Liver (tissue), 9 donors: Measurements from ENCODE around the gene SAMD14. TPM values are rescaled to one million over a fixed set of nuclear protein-coding genes. Genes with fewer than 3 reads are reported as not detected.

Experiments
- DNase-seq: peaks from one replicate; pipeline ENCODE4 v3.0.0-alpha.2; 2017; ENCODE audit warnings: low spot score
- H3K27ac ChIP-seq, 2 donors: one replicate each; pipeline ENCODE4 v1.7.0; 2013; ENCODE audit warnings: inconsistent platforms in 2 of 2, low read length in 2 of 2, control low read depth in 1 of 2, low read depth in 1 of 2, mild to moderate bottlenecking in 1 of 2
- H3K27me3 ChIP-seq, 4 donors: one replicate each; pipeline versions ENCODE4 v1.6.1 to v1.7.0; 2013; ENCODE audit warnings: low read length in 3 of 4, inconsistent platforms in 1 of 4, mild to moderate bottlenecking in 1 of 4, moderate library complexity in 1 of 4; ENCODE audit not compliant: control insufficient read depth in 4 of 4, insufficient read depth in 4 of 4
- H3K36me3 ChIP-seq, 4 donors: one replicate each; pipeline versions ENCODE4 v1.6.1 to v1.7.0; 2013; ENCODE audit warnings: low read length in 3 of 4, mild to moderate bottlenecking in 3 of 4, low read depth in 1 of 4, moderate library complexity in 1 of 4; ENCODE audit not compliant: control insufficient read depth in 4 of 4, insufficient read depth in 3 of 4
- H3K4me1 ChIP-seq, 4 donors: one replicate each; pipeline versions ENCODE4 v1.6.1 to v1.7.0; 2013; ENCODE audit warnings: low read length in 3 of 4, mild to moderate bottlenecking in 3 of 4, moderate library complexity in 1 of 4; ENCODE audit not compliant: control insufficient read depth in 4 of 4, insufficient read depth in 4 of 4
- H3K4me3 ChIP-seq, 3 donors: one replicate each; pipeline versions ENCODE4 v1.6.1 to v1.7.0; 2013; ENCODE audit warnings: low read length in 3 of 3, control low read depth in 1 of 3, low read depth in 1 of 3, mild to moderate bottlenecking in 1 of 3
- H3K9ac ChIP-seq, 2 donors: one replicate each; pipeline ENCODE4 v1.7.0; 2013; ENCODE audit warnings: low read length in 2 of 2, mild to moderate bottlenecking in 2 of 2, moderate library complexity in 2 of 2, control low read depth in 1 of 2, low read depth in 1 of 2
- H3K9me3 ChIP-seq, 4 donors: one replicate each; pipeline versions ENCODE4 v1.6.1 to v1.7.0; 2013; ENCODE audit warnings: low read length in 3 of 4; ENCODE audit not compliant: control insufficient read depth in 4 of 4
- EGR1 ChIP-seq, 2 donors: IDR thresholded peaks; 2 replicates each; pipeline ENCODE4 v1.6.1; 2016 to 2018; ENCODE audit warnings: antibody characterized with exemption in 2 of 2, low read depth in 2 of 2
- FOXA1 ChIP-seq: IDR thresholded peaks from 2 replicates; pipeline ENCODE4 v1.6.1; 2016; ENCODE audit warnings: antibody characterized with exemption
- FOXA2 ChIP-seq: IDR thresholded peaks from 2 replicates; pipeline ENCODE4 v1.6.1; 2016; ENCODE audit warnings: antibody characterized with exemption
- GABPA ChIP-seq, 2 donors: IDR thresholded peaks in 1 of 2; conservative IDR thresholded peaks in 1 of 2; 2 replicates each; pipeline ENCODE4 v1.6.1; 2016; ENCODE audit warnings: antibody characterized with exemption in 2 of 2, mild to moderate bottlenecking in 1 of 2, moderate library complexity in 1 of 2
- HNF4A ChIP-seq, 2 donors: conservative IDR thresholded peaks; 2 replicates each; pipeline ENCODE4 v1.6.1; 2016; ENCODE audit warnings: antibody characterized with exemption in 2 of 2, mild to moderate bottlenecking in 2 of 2
- HNF4G ChIP-seq: IDR thresholded peaks from 2 replicates; pipeline ENCODE4 v1.6.1; 2016; ENCODE audit warnings: antibody characterized with exemption
- JUND ChIP-seq, 2 donors: IDR thresholded peaks; 2 replicates each; pipeline ENCODE4 v1.6.1; 2016; ENCODE audit warnings: antibody characterized with exemption in 2 of 2
- NR2F2 ChIP-seq: IDR thresholded peaks from 2 replicates; pipeline ENCODE4 v1.6.1; 2016; ENCODE audit warnings: antibody characterized with exemption
- RXRA ChIP-seq, 2 donors: IDR thresholded peaks; 2 replicates each; pipeline ENCODE4 v1.6.1; 2017 to 2018; ENCODE audit warnings: antibody characterized with exemption in 2 of 2, mild to moderate bottlenecking in 1 of 2
- SP1 ChIP-seq: IDR thresholded peaks from 2 replicates; pipeline ENCODE4 v1.6.1; 2018; ENCODE audit warnings: antibody characterized with exemption, mild to moderate bottlenecking
- TAF1 ChIP-seq: conservative IDR thresholded peaks from 2 replicates; pipeline ENCODE4 v1.6.1; 2016; ENCODE audit warnings: antibody characterized with exemption, mild to moderate bottlenecking
- YY1 ChIP-seq: IDR thresholded peaks from 2 replicates; pipeline ENCODE4 v1.6.1; 2016; ENCODE audit warnings: antibody characterized with exemption, mild to moderate bottlenecking
- WGBS: extraction: QIAGEN DNeasy Blood & Tissue Kit; methylation state at CpG from one replicate; pipeline ENCODE4 v1.1.7; 2013; 5-methylcytosine and 5-hydroxymethylcytosine counted together
- polyA plus RNA-seq, 2 donors: library from polyadenylated mRNA; stranded (reverse) in 1 of 2; unstranded in 1 of 2; fragments of 200-250 nt in 1 of 2; fragments of >200 nt in 1 of 2; fragmentation: Nextera tagmentation in 1 of 2; extraction: Ambion mirVana in 1 of 2; gene quantifications; one replicate each; pipeline versions ENCODE4 v1.2.1 to v1.2.3, GENCODE V29; 2013 to 2015
- total RNA-seq, 2 donors: library from RNA; depleted of rRNA; stranded (reverse); fragments of >200 nt; gene quantifications; one replicate each; pipeline ENCODE4 v1.2.3, GENCODE V29; 2014
- TF ChIP-seq, protein P1 (sequence below): fragments of 150-350 bp; IDR thresholded peaks from 2 replicates; pipeline ENCODE4 v1.5.1; 2017; ENCODE audit warnings: improper control_type of control experiment, low read depth, low read length; ENCODE audit not compliant: missing input control
- TF ChIP-seq, protein P2 (sequence below): IDR thresholded peaks from 2 replicates; pipeline ENCODE4 v1.6.1; 2016; ENCODE audit warnings: antibody characterized with exemption
- donor health status: healthy.
- donor health status: healthy.
- donor health status: healthy.
- donor health status: healthy.
- donor health status: healthy.

The SAMD14 gene
- total and polyA plus RNA-seq, 4 donors, result 0.50 to 0.84 (median 0.67) TPM; not detected in 1

DNA sequence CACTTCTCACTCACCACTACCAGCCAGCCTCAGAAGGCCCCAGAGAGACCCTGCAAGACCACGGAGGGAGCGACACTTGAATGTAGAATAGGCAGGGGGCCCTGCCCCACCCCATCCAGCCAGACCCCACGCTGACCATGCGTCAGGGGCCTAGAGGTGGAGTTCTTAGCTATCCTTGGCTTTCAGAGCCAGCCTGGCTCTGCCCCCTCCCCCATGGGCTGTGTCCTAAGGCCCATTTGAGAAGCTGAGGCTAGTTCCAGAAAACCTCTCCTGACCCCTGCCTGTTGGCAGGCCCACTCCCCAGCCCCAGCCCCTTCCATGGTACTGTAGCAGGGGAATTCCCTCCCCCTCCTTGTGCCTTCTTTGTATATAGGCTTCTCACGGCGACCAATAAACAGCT is 39.9 kb downstream of the SAMD14 start:
- WGBS, result 85% methylated on average over 6 of the region's 6 CpGs
- H3K4me3 ChIP-seq, result no peak overlapping the region
- H3K9ac ChIP-seq, result no peak overlapping the region
- no peaks in the 10 kb centered on the region for H3K27me3 ChIP-seq
- no peaks in the 10 kb centered on the region for H3K36me3 ChIP-seq
- TF ChIP-seq GABPA (IDR thresholded peaks at IDR 0.05 in 1 of 2, conservative IDR thresholded peaks at IDR 0.05 in 1 of 2) (no peak), TAF1 (no peak), HNF4A (conservative IDR thresholded peaks at IDR 0.05) (no peak), HNF4G (no peak), SP1 (no peak), NR2F2 (no peak), FOXA1 (no peak), FOXA2 (no peak), EGR1 (IDR thresholded peaks at IDR 0.05; ENCODE audit: low read depth in 2 of 2) (no peak)
- TF ChIP-seq, protein P1, sequence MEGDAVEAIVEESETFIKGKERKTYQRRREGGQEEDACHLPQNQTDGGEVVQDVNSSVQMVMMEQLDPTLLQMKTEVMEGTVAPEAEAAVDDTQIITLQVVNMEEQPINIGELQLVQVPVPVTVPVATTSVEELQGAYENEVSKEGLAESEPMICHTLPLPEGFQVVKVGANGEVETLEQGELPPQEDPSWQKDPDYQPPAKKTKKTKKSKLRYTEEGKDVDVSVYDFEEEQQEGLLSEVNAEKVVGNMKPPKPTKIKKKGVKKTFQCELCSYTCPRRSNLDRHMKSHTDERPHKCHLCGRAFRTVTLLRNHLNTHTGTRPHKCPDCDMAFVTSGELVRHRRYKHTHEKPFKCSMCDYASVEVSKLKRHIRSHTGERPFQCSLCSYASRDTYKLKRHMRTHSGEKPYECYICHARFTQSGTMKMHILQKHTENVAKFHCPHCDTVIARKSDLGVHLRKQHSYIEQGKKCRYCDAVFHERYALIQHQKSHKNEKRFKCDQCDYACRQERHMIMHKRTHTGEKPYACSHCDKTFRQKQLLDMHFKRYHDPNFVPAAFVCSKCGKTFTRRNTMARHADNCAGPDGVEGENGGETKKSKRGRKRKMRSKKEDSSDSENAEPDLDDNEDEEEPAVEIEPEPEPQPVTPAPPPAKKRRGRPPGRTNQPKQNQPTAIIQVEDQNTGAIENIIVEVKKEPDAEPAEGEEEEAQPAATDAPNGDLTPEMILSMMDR, result no peak
- DNase-seq, result no peak
- peaks cover 0 to 6% (median 5%) of the 10 kb centered on the region in 4 donors for H3K4me1 ChIP-seq
- H3K9me3 ChIP-seq, result no peaks in the 10 kb centered on the region
- no peak overlapping the region for H3K27ac ChIP-seq

DNA sequence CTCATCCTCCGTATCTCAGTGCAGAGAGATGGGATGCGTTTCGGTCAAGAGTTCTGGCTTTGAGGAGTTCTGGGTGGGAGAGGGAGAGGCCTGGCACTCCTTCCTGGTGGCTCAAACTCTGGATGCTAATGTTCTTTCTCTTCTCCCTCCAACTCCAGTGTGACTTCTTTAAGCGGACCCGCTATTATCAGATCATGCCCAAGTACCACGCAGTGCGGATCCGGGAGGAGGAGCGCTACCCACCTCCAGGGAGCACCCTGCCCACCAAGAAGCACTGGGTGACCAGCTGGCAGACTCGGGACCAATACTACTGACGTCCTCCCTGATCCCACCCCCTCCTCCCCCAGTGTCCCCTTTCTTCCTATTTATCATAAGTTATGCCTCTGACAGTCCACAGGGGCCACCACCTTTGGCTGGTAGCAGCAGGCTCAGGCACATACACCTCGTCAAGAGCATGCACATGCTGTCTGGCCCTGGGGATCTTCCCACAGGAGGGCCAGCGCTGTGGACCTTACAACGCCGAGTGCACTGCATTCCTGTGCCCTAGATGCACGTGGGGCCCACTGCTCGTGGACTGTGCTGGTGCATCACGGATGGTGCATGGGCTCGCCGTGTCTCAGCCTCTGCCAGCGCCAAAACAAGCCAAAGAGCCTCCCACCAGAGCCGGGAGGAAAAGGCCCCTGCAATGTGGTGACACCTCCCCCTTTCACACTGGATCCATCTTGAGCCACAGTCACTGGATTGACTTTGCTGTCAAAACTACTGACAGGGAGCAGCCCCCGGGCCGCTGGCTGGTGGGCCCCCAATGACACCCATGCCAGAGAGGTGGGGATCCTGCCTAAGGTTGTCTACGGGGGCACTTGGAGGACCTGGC is 40.8 kb downstream of the SAMD14 start:
- DNase-seq, result no peak
- Histone ChIP-seq H3K36me3 (no peaks in the 10 kb centered on the region), H3K4me3 (no peak overlapping the region), H3K9ac (no peak overlapping the region), H3K27ac (no peak overlapping the region), H3K4me1 (no peaks in the 10 kb centered on the region), H3K9me3 (no peaks in the 10 kb centered on the region), H3K27me3 (no peaks in the 10 kb centered on the region)
- no peak for TF ChIP-seq HNF4A (conservative IDR thresholded peaks at IDR 0.05)
- TF ChIP-seq YY1, result no peak
- 84% methylated on average over 25 of the region's 25 CpGs for WGBS

DNA sequence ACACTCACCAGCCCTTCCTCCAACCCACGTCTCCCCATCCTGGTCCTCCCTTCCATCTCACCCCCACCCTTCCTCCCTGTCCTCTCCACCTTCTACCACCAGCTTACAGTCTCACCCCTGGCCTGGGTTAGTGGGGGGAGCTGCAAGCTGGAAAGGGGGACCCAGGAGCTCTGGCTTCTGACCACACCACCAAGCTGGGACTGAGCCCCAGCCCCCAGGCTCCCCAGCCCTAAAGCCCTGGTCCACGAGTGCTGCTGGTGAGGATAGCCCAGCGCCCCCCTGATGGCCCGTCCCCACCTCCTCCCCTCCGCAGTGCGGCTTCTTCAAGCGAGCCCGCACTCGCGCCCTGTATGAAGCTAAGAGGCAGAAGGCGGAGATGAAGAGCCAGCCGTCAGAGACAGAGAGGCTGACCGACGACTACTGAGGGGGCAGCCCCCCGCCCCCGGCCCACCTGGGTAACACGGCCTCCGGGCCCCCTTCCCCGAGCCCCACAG is 42.0 kb downstream of the SAMD14 start:
- 86% methylated on average over 19 of the region's 19 CpGs for WGBS

More for the DNA sequence above, 42.0 kb downstream of the SAMD14 start:
- Histone ChIP-seq H3K36me3 (no peaks in the 10 kb centered on the region), H3K4me3 (no peak overlapping the region), H3K9me3 (no peaks in the 10 kb centered on the region), H3K27ac (no peak overlapping the region), H3K4me1 (no peaks in the 10 kb centered on the region), H3K27me3 (no peaks in the 10 kb centered on the region), H3K9ac (no peak overlapping the region)
- no peak for DNase-seq
- no peak for TF ChIP-seq FOXA2
- TF ChIP-seq EGR1 (IDR thresholded peaks at IDR 0.05; ENCODE audit: low read depth in 2 of 2), result no peak
- TF ChIP-seq YY1, result no peak
- TF ChIP-seq HNF4A (conservative IDR thresholded peaks at IDR 0.05), result no peak
- TF ChIP-seq, protein P1, result no peak
- no peak for TF ChIP-seq RXRA (IDR thresholded peaks at IDR 0.05)
- TF ChIP-seq FOXA1, result no peak
- TF ChIP-seq, protein P2, sequence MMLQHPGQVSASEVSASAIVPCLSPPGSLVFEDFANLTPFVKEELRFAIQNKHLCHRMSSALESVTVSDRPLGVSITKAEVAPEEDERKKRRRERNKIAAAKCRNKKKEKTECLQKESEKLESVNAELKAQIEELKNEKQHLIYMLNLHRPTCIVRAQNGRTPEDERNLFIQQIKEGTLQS, result no peak
- no peak for TF ChIP-seq JUND (IDR thresholded peaks at IDR 0.05)
- TF ChIP-seq HNF4G, result no peak
- no peak for TF ChIP-seq NR2F2
